BJ (cell line): Measurements from ENCODE around the gene TTLL13. TPM values are rescaled to one million over a fixed set of nuclear protein-coding genes. Genes with fewer than 3 reads are reported as not detected.

Source experiments
- CTCF ChIA-PET: fragments of 350-600 bp; formaldehyde crosslinking; extraction: SDS; loops from one replicate; lab custom pipeline; 2021; ENCODE audit warnings: antibody characterized with exemption, inconsistent platforms; lab: Yijun Ruan, JAX
- POLR2A ChIA-PET: fragments of 300-600 bp; sonication (Branson Sonifier 250); formaldehyde crosslinking; extraction: SDS; loops from one replicate; lab custom pipeline; 2021; ENCODE audit warnings: antibody characterized with exemption; lab: Charles Lee
- DNase-seq: peaks from one replicate; pipeline ENCODE4 v3.0.0-alpha.2; 2011; ENCODE audit warnings: low read depth
- H3K27me3 ChIP-seq: 2 replicates; pipeline ENCODE4 v1.6.0; 2011; ENCODE audit warnings: low read length; ENCODE audit not compliant: control insufficient read depth, insufficient read depth
- H3K36me3 ChIP-seq: 2 replicates; pipeline ENCODE4 v1.5.1; 2011; ENCODE audit warnings: low read length; ENCODE audit not compliant: control insufficient read depth, insufficient read depth
- H3K4me3 ChIP-seq: 2 replicates; pipeline ENCODE4 v1.5.1; 2011; ENCODE audit warnings: low read depth, mild to moderate bottlenecking, control low read depth, low read length
- CTCF ChIP-seq: IDR thresholded peaks from 2 replicates; pipeline ENCODE4 v1.5.1; 2011; ENCODE audit warnings: low read depth, mild to moderate bottlenecking, control low read depth, inconsistent platforms, low read length, moderate library complexity; ENCODE audit not compliant: insufficient read depth
- polyA plus RNA-seq: library from polyadenylated mRNA; depleted of rRNA; stranded (reverse); fragments of >200 nt; gene quantifications from 2 replicates; pipeline ENCODE4 v1.2.3, GENCODE V29; 2011

The TTLL13 gene
- polyA plus RNA-seq, 1 experiment, result 0.05 TPM

GRCh38 chr15:90222547-90222946 is 26.8 kb upstream of the TTLL13 start:
- Histone ChIP-seq H3K36me3 (peaks cover 24% of the 10 kb centered on the region), H3K4me3 (no peak overlapping the region), H3K27me3 (no peaks in the 10 kb centered on the region)
- no peak for DNase-seq
- POLR2A ChIA-PET, result no interaction called here
- no peak for TF ChIP-seq CTCF
- CTCF ChIA-PET, result interaction anchor here (0.6 to 3.5 kb wide), 7 partner anchors 9 to 147 kb away, joined by 3 to 46 read pairs (median 7); partner anchors contain the start of genes CIB1 and GDPGP1

- no peak for TF ChIP-seq CTCF
- Histone ChIP-seq H3K4me3 (no peak overlapping the region), H3K36me3 (peaks cover 25% of the 10 kb centered on the region), H3K27me3 (no peaks in the 10 kb centered on the region)
- no peak for DNase-seq
- CTCF ChIA-PET, result interaction anchor here (1.4 to 3.5 kb wide), 2 partner anchors 9 to 79 kb away, joined by 4 to 35 read pairs; no protein-coding TSS in a partner anchor
- POLR2A ChIA-PET, result no interaction called here
Observed at GRCh38 chr15:90223441-90224165, 25.8 kb upstream of the TTLL13 start.

- CTCF ChIA-PET, result interaction anchor here (0.9 kb wide), 1 partner anchor 350 kb away, joined by 3 read pairs; no protein-coding TSS in a partner anchor
- DNase-seq, result no peak
- Histone ChIP-seq H3K36me3 (peaks cover 30% of the 10 kb centered on the region), H3K27me3 (no peaks in the 10 kb centered on the region), H3K4me3 (no peak overlapping the region)
- POLR2A ChIA-PET, result no interaction called here
- TF ChIP-seq CTCF, result no peak
Observed at GRCh38 chr15:90225047-90225446, 24.3 kb upstream of the TTLL13 start.

- no peak for TF ChIP-seq CTCF
- ChIA-PET CTCF (interaction anchor here (0.9 kb wide), 1 partner anchor 351 kb away, joined by 3 read pairs; no protein-coding TSS in a partner anchor), POLR2A (no interaction called here)
- no peak overlapping the region for H3K4me3 ChIP-seq
- H3K36me3 ChIP-seq, result peaks cover 31% of the 10 kb centered on the region
- H3K27me3 ChIP-seq, result no peaks in the 10 kb centered on the region
- no peak for DNase-seq
Observed at GRCh38 chr15:90225504-90226234, 23.7 kb upstream of the TTLL13 start.

DNA sequence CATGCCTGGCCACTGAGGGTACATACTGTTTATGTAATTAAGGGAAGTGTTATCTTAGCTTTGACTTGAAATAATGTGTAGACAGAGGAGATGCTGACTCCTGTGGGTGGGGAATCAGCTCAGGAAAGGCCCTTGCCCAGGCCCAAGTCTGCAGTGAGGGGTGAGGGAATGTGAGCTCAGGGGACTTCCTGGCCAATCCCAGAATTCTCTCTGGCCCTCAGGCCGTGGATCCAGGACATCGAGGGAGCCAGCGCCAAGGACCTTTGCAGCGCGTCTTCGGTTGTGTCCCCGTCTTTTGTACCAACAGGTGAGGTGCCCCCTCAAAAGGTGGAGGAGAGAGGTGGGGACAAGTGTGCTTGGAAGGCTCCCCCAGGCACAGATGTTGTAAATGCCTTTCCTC is 22.0 kb upstream of the TTLL13 start:
- ChIA-PET POLR2A (no interaction called here), CTCF (interaction anchor here (0.6 kb wide), 2 partner anchors 10 to 87 kb away, joined by 3 read pairs; no protein-coding TSS in a partner anchor)
- Histone ChIP-seq H3K36me3 (peaks cover 37% of the 10 kb centered on the region), H3K4me3 (no peak overlapping the region), H3K27me3 (no peaks in the 10 kb centered on the region)
- DNase-seq, result no peak
- no peak for TF ChIP-seq CTCF
